HEK293T (cell line): ENCODE measurements around the gene POU2F2.

Experiments used
- ARNT ChIP-seq: fragments of 450-650 bp; IDR thresholded peaks from 2 replicates; pipeline ENCODE4 v1.6.1; 2017; ENCODE audit warnings: mild to moderate bottlenecking
- BHLHE40 ChIP-seq: fragments of 450-650 bp; IDR thresholded peaks from 2 replicates; pipeline ENCODE4 v1.6.1; 2016; ENCODE audit warnings: mild to moderate bottlenecking, moderate library complexity, borderline replicate concordance
- HDGF ChIP-seq: fragments of 450-650 bp; IDR thresholded peaks from 2 replicates; pipeline ENCODE4 v1.6.1; 2017; ENCODE audit warnings: antibody characterized with exemption, borderline replicate concordance
- NFRKB ChIP-seq: fragments of 450-650 bp; IDR thresholded peaks from 2 replicates; pipeline ENCODE4 v1.6.1; 2016; ENCODE audit warnings: mild to moderate bottlenecking, moderate library complexity
- PKNOX1 ChIP-seq: fragments of 450-650 bp; IDR thresholded peaks from 2 replicates; pipeline ENCODE4 v1.6.1; 2016
- SP1 ChIP-seq: fragments of 450-650 bp; IDR thresholded peaks from 2 replicates; pipeline ENCODE4 v1.6.1; 2017
- SUZ12 ChIP-seq: fragments of 450-650 bp; IDR thresholded peaks from 2 replicates; pipeline ENCODE4 v1.6.1; 2016; ENCODE audit warnings: mild to moderate bottlenecking
- TARDBP ChIP-seq: fragments of 450-650 bp; IDR thresholded peaks from 2 replicates; pipeline ENCODE4 v1.6.1; 2016

- TF ChIP-seq ARNT (no peak), SUZ12 (no peak), HDGF (no peak), PKNOX1 (no peak), NFRKB (no peak), SP1 (no peak), BHLHE40 (no peak), TARDBP (no peak)
Measured at GRCh38 chr19:42079276-42079669, 53.0 kb downstream of the POU2F2 start.
